ENCODE results near the gene PSMD14. TPM values are rescaled to one million over a fixed set of nuclear protein-coding genes. Genes with fewer than 3 reads are reported as not detected.

The PSMD14 gene
- total RNA-seq, 1 experiment from 2014 or later, result 83.7 TPM

GRCh38 chr2:161367675-161368074, 59.5 kb downstream of the PSMD14 start:
- no peak overlapping the region for H3K4me2 ChIP-seq (ENCODE audit: insufficient read depth, insufficient read length, low read length)
- no peak overlapping the region for H2AFZ ChIP-seq (ENCODE audit: low read length)
- no peak overlapping the region for H3K14ac ChIP-seq (ENCODE audit: insufficient read depth, low read length)
- no peak overlapping the region for H2BK12ac ChIP-seq (ENCODE audit: insufficient read length, low read depth, low read length)
- H3T11ph ChIP-seq (ENCODE audit: low read length), result no peak overlapping the region
- H4K91ac ChIP-seq (ENCODE audit: insufficient read length, low read depth, low read length), result no peak overlapping the region
- no peak overlapping the region for H2AK5ac ChIP-seq (ENCODE audit: insufficient read length, low read length)
- no peak overlapping the region for H3K56ac ChIP-seq (ENCODE audit: insufficient read length, low read depth, low read length)
- no peak overlapping the region for H2BK20ac ChIP-seq (ENCODE audit: low read depth, low read length, poor library complexity, severe bottlenecking)
- no peak overlapping the region for H3K18ac ChIP-seq (ENCODE audit: insufficient read length, low read depth, low read length)
- no peaks in the 10 kb centered on the region for H3K23me2 ChIP-seq (ENCODE audit: insufficient read length, low read depth, low read length, poor library complexity, severe bottlenecking)
- H3K79me1 ChIP-seq (ENCODE audit: insufficient read depth, low read depth, low read length, poor library complexity, severe bottlenecking), result no peaks in the 10 kb centered on the region
- no peaks in the 10 kb centered on the region for H3K27me3 Mint-ChIP-seq (ENCODE audit: low read depth)
- H3K4ac ChIP-seq (ENCODE audit: low read depth, low read length), result no peak overlapping the region
- TF ChIP-seq CTCF (conservative IDR thresholded peaks at IDR 0.05), result no peak
- H3K27me3 ChIP-seq (ENCODE audit: insufficient read depth, low read length), result no peaks in the 10 kb centered on the region
- no peak overlapping the region; a peak in 1 of 7 replicates for H3K27ac Mint-ChIP-seq
- no peaks in the 10 kb centered on the region for H3K9me3 ChIP-seq (ENCODE audit: control insufficient read depth, low read depth, low read length)
- no peak overlapping the region; a peak in 1 of 5 replicates for H3K4me3 Mint-ChIP-seq
- H4K20me1 ChIP-seq (ENCODE audit: control insufficient read depth, insufficient read depth, insufficient read length), result no peaks in the 10 kb centered on the region
- DNase-seq, result no peak
- H3K23ac ChIP-seq (ENCODE audit: insufficient read length, low read depth, low read length), result no peak overlapping the region
- no CpG with 5 or more reads among the region's 3 CpGs for WGBS (ENCODE audit: extremely low coverage, insufficient read length, low lambda C conversion rate)
- H3K9ac ChIP-seq (ENCODE audit: extremely low read depth, insufficient read length, low read length), result no peak overlapping the region
- no peak overlapping the region for H2BK5ac ChIP-seq (ENCODE audit: insufficient read length, low read length)
- H2BK120ac ChIP-seq (ENCODE audit: low read depth, low read length, poor library complexity, severe bottlenecking), result no peak overlapping the region
- peaks cover 9% of the 10 kb centered on the region; the same call in 1 of the 2 replicates for H3K4me1 ChIP-seq (ENCODE audit: insufficient read depth, low read length)
- H3K27ac ChIP-seq (ENCODE audit: insufficient read length, low read depth, low read length), result no peak overlapping the region
- peaks cover 52 to 57% of the 10 kb centered on the region in 2 experiments for H3K4me1 Mint-ChIP-seq
- H3K9me3 Mint-ChIP-seq, result peaks cover 4 to 8% of the 10 kb centered on the region in 2 experiments
- no peak overlapping the region for H4K5ac ChIP-seq (ENCODE audit: insufficient read length, low read depth, low read length)
- no peak overlapping the region for H2BK15ac ChIP-seq (ENCODE audit: low read depth, low read length)
- no peak overlapping the region for H4K8ac ChIP-seq (replicated peaks; ENCODE audit: insufficient read length, low read depth, low read length)
- peaks cover 8 to 22% (median 16%) of the 10 kb centered on the region in 3 experiments for H3K36me3 Mint-ChIP-seq (ENCODE audit: insufficient read depth in 1 of 3, low read depth in 3 of 3)
- peaks cover 5% of the 10 kb centered on the region; the same call in 1 of the 2 replicates for H3K79me2 ChIP-seq (ENCODE audit: insufficient read depth, low read length)
